Measurements from ENCODE around the gene TKT. TPM values are rescaled to one million over a fixed set of nuclear protein-coding genes. Genes with fewer than 3 reads are reported as not detected.

Gene TKT
- total RNA-seq, 1 donor from 2014 or later: 480 TPM

- H3K27ac Mint-ChIP-seq (ENCODE audit: unreplicated experiment): peak overlapping the region; percentile 78
- H3K4me3 Mint-ChIP-seq (ENCODE audit: unreplicated experiment): no peak overlapping the region
- peaks cover 5% of the 10 kb centered on the region for H3K36me3 Mint-ChIP-seq (ENCODE audit: unreplicated experiment)
- H3K4me1 Mint-ChIP-seq (ENCODE audit: unreplicated experiment): peaks cover 29% of the 10 kb centered on the region
- DNase-seq (ENCODE audit: extremely low spot score, unreplicated experiment): no peak
- no peak for TF ChIP-seq CTCF (IDR thresholded peaks at IDR 0.05)
- H3K9me3 Mint-ChIP-seq (ENCODE audit: unreplicated experiment): no peaks in the 10 kb centered on the region
- no peaks in the 10 kb centered on the region for H3K27me3 Mint-ChIP-seq (ENCODE audit: unreplicated experiment)
Observed at GRCh38 chr3:53193466-53194209, 62.2 kb downstream of the TKT start.

- Mint-ChIP-seq H3K9me3 (ENCODE audit: unreplicated experiment) (no peaks in the 10 kb centered on the region), H3K4me1 (ENCODE audit: unreplicated experiment) (peaks cover 30% of the 10 kb centered on the region), H3K27ac (ENCODE audit: unreplicated experiment) (peak overlapping the region; percentile 78), H3K36me3 (ENCODE audit: unreplicated experiment) (peaks cover 5% of the 10 kb centered on the region), H3K27me3 (ENCODE audit: unreplicated experiment) (no peaks in the 10 kb centered on the region), H3K4me3 (ENCODE audit: unreplicated experiment) (no peak overlapping the region)
- no peak for TF ChIP-seq CTCF (IDR thresholded peaks at IDR 0.05)
- no peak for DNase-seq (ENCODE audit: extremely low spot score, unreplicated experiment)
Observed at GRCh38 chr3:53192608-53193007, 63.2 kb downstream of the TKT start.

GRCh38 chr3:53191836-53192480, 63.9 kb downstream of the TKT start:
- DNase-seq (ENCODE audit: extremely low spot score, unreplicated experiment): no peak
- H3K9me3 Mint-ChIP-seq (ENCODE audit: unreplicated experiment): no peaks in the 10 kb centered on the region
- TF ChIP-seq CTCF (IDR thresholded peaks at IDR 0.05): no peak
- no peaks in the 10 kb centered on the region for H3K27me3 Mint-ChIP-seq (ENCODE audit: unreplicated experiment)
- H3K4me1 Mint-ChIP-seq (ENCODE audit: unreplicated experiment): peaks cover 33% of the 10 kb centered on the region
- no peak overlapping the region for H3K27ac Mint-ChIP-seq (ENCODE audit: unreplicated experiment)
- no peak overlapping the region for H3K4me3 Mint-ChIP-seq (ENCODE audit: unreplicated experiment)
- H3K36me3 Mint-ChIP-seq (ENCODE audit: unreplicated experiment): peaks cover 5% of the 10 kb centered on the region

GRCh38 chr3:53190659-53191058, 65.2 kb downstream of the TKT start:
- no peak for TF ChIP-seq CTCF (IDR thresholded peaks at IDR 0.05)
- DNase-seq (ENCODE audit: extremely low spot score, unreplicated experiment): no peak
- no peaks in the 10 kb centered on the region for H3K27me3 Mint-ChIP-seq (ENCODE audit: unreplicated experiment)
- peaks cover 31% of the 10 kb centered on the region for H3K4me1 Mint-ChIP-seq (ENCODE audit: unreplicated experiment)
- H3K9me3 Mint-ChIP-seq (ENCODE audit: unreplicated experiment): no peaks in the 10 kb centered on the region
- no peak overlapping the region for H3K27ac Mint-ChIP-seq (ENCODE audit: unreplicated experiment)
- no peak overlapping the region for H3K4me3 Mint-ChIP-seq (ENCODE audit: unreplicated experiment)
- H3K36me3 Mint-ChIP-seq (ENCODE audit: unreplicated experiment): peaks cover 5% of the 10 kb centered on the region

GRCh38 chr3:53189276-53189675, 66.5 kb downstream of the TKT start:
- H3K9me3 Mint-ChIP-seq (ENCODE audit: unreplicated experiment): no peaks in the 10 kb centered on the region
- no peak for DNase-seq (ENCODE audit: extremely low spot score, unreplicated experiment)
- H3K27ac Mint-ChIP-seq (ENCODE audit: unreplicated experiment): no peak overlapping the region
- peaks cover 21% of the 10 kb centered on the region for H3K4me1 Mint-ChIP-seq (ENCODE audit: unreplicated experiment)
- no peak overlapping the region for H3K4me3 Mint-ChIP-seq (ENCODE audit: unreplicated experiment)
- TF ChIP-seq CTCF (IDR thresholded peaks at IDR 0.05): no peak
- no peaks in the 10 kb centered on the region for H3K27me3 Mint-ChIP-seq (ENCODE audit: unreplicated experiment)
- peaks cover 10% of the 10 kb centered on the region for H3K36me3 Mint-ChIP-seq (ENCODE audit: unreplicated experiment)

All from osteocyte (in vitro differentiated cells).